ENCODE data around the gene HIVEP3. TPM values are rescaled to one million over a fixed set of nuclear protein-coding genes. Genes with fewer than 3 reads are reported as not detected.

Gene HIVEP3
- total RNA-seq, 2 experiments from 2014 or later: 15.1 to 18.1 TPM

- Mint-ChIP-seq H3K36me3 (no peaks in the 10 kb centered on the region), H3K4me1 (no peaks in the 10 kb centered on the region)
- CTCF ChIA-PET: no interaction called here
Measured at GRCh38 chr1:41485605-41486004, 433.1 kb downstream of the HIVEP3 start.

DNA sequence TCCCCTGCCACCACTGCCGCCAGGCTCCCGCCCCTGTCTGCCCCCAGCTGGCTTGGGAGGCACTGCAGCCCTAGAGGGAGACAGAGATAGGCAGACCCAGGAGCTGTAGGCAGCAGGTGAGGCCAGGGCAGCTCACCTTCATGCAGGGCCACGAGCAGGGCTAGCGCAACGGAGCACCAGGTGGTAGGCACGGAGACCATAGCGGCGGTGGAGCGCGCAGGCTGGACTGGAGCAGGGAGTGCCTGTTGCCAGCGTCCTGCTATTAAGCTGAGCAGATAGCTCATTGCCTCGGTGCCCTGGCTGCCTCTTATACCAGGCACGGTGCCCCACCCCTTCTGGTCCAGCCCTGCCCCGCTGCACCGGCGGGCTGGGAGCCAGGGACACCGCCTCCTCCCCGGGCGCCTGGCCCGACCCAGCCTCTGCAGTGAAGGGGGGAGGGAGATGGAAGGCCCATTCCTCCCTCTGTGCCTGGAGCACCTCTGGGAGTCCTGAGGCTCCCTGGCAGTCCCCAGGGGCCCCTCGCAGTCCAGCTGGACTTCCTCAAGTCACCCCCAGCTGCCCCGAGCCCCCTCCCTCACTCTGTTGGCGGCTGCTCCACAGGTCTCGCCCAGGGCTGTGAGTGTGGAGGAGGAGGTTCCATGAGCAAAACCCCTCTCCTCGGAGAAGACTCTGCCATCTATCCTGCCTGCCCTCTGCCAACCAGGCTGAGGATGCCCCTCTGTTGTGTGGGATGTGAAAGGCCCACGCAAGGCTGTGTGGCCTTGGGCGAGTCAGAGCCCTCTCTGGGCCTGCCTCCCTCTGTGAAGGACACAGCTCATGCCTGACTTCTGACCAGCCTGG lies 434.1 kb downstream of the HIVEP3 start, which contains the start of gene EDN2:
Gene EDN2 (minus strand): TSS at position 282 of the 840 bp plus-strand sequence. CDS start 82 bp downstream, at position 200.
- no peak within 1 kb of the TSS for H3K27ac Mint-ChIP-seq
- no peaks in the 10 kb centered on the region for H3K36me3 Mint-ChIP-seq
- no peak for ATAC-seq
- CTCF ChIA-PET: interaction anchor here (1.0 kb wide), 1 partner anchor 30 kb away, joined by 3 read pairs; no protein-coding TSS in a partner anchor
- H3K4me1 Mint-ChIP-seq: no peaks in the 10 kb centered on the region
- DNase-seq: no peak
- peaks cover 17% of the 10 kb centered on the region for H3K27me3 Mint-ChIP-seq
- no peak within 1 kb of the TSS for H3K4me3 Mint-ChIP-seq
- no peaks in the 10 kb centered on the region for H3K9me3 Mint-ChIP-seq (ENCODE audit: low read depth)

More at GRCh38 chr1:41485605-41486004, 433.1 kb downstream of the HIVEP3 start:
- Mint-ChIP-seq H3K9me3 (ENCODE audit: low read depth) (no peaks in the 10 kb centered on the region), H3K4me3 (no peak overlapping the region), H3K27ac (no peak overlapping the region), H3K27me3 (peaks cover 19% of the 10 kb centered on the region)
- ATAC-seq (no peak), DNase-seq (no peak)

DNA sequence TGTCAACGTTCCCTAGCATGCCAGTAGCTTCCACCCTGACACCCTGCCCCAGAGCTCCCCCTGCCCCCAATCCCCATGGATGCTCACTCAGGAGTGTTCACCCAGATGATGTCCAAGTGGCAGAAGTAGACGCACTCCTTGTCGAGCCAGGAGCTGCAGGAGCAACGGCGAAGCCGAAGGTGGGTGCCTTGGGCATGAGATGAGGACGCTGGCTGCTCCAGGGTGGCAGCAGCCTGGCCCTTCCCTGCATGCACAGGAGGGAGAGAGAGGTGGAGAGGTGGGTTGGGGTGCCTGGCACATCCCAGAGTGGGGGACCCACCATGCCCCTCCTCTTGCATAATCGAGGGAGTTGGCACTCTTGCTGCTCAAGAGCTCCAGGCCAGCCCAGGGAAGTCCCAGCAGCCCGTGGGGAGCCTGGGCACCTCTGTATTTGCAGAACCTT lies 434.7 kb downstream of the HIVEP3 start:
- CTCF ChIA-PET: no interaction called here

GRCh38 chr1:41483001-41483850 lies 435.5 kb downstream of the HIVEP3 start:
- no peaks in the 10 kb centered on the region for H3K9me3 Mint-ChIP-seq (ENCODE audit: low read depth)
- H3K4me3 Mint-ChIP-seq: no peak overlapping the region
- no peak for DNase-seq
- CTCF ChIA-PET: interaction anchor here (1.6 to 1.7 kb wide), 2 partner anchors 33 to 66 kb away, joined by 3 read pairs; no protein-coding TSS in a partner anchor
- H3K36me3 Mint-ChIP-seq: no peaks in the 10 kb centered on the region
- ATAC-seq: no peak
- H3K27ac Mint-ChIP-seq: no peak overlapping the region
- H3K4me1 Mint-ChIP-seq: no peaks in the 10 kb centered on the region
- peaks cover 14% of the 10 kb centered on the region for H3K27me3 Mint-ChIP-seq

More for the DNA sequence above, 434.7 kb downstream of the HIVEP3 start:
- H3K36me3 Mint-ChIP-seq: no peaks in the 10 kb centered on the region
- DNase-seq (no peak), ATAC-seq (no peak)
- H3K4me3 Mint-ChIP-seq: no peak overlapping the region
- no peaks in the 10 kb centered on the region for H3K4me1 Mint-ChIP-seq
- H3K9me3 Mint-ChIP-seq (ENCODE audit: low read depth): no peaks in the 10 kb centered on the region
- H3K27me3 Mint-ChIP-seq: peaks cover 14% of the 10 kb centered on the region
- H3K27ac Mint-ChIP-seq: no peak overlapping the region

DNA sequence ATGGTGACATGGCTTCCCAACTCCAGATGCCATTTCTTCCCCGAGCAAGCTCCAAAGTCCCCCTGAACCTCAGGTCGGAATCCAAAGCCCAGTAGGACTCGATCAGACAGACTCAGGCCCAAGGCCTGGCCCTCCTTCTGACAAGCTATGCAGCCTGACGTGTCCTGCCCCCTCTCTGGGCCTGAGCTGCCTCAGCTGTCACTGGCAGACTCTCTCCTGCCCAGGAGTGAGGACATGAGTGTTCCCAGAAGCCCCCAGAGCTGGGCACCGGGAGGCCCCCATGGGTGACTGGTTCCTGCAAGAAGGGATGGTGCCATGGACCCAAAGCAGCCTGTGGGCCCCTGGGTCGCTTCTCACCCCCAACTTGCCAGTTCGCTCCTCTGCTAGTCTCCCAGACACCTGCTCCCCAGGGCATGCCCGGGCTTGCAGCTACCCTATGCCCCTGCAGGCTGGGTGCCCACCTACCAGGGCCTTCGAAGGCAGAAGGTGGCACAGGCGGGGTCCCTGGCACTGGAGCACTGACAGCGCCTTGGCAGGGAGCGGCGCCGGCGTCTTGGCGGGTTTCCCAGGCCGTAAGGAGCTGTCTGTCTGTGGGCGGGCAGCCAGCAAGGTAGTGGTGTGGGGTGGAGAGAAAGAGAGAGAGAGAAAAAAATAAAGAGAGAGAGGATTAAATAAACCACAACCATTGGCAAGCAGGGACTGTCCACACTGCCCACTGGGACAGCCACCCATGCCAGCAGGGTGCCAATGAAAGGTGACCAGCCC lies 436.5 kb downstream of the HIVEP3 start:
- Mint-ChIP-seq H3K27me3 (peaks cover 11% of the 10 kb centered on the region), H3K9me3 (ENCODE audit: low read depth) (no peaks in the 10 kb centered on the region), H3K4me3 (no peak overlapping the region), H3K27ac (no peak overlapping the region), H3K4me1 (no peaks in the 10 kb centered on the region), H3K36me3 (no peaks in the 10 kb centered on the region)
- CTCF ChIA-PET: interaction anchor here (1.5 to 1.7 kb wide), 3 partner anchors 9 to 65 kb away, joined by 3 to 5 read pairs (median 3); no protein-coding TSS in a partner anchor
- ATAC-seq (no peak), DNase-seq (no peak)

- CTCF ChIA-PET: interaction anchor here (1.5 kb wide), 1 partner anchor 10 kb away, joined by 5 read pairs; no protein-coding TSS in a partner anchor
- no peaks in the 10 kb centered on the region for H3K9me3 Mint-ChIP-seq (ENCODE audit: low read depth)
- H3K4me3 Mint-ChIP-seq: no peak overlapping the region
- H3K27me3 Mint-ChIP-seq: peaks cover 5% of the 10 kb centered on the region
- no peak overlapping the region for H3K27ac Mint-ChIP-seq
- no peaks in the 10 kb centered on the region for H3K36me3 Mint-ChIP-seq
- no peak for DNase-seq
- ATAC-seq: no peak
- no peaks in the 10 kb centered on the region for H3K4me1 Mint-ChIP-seq
Measured at GRCh38 chr1:41481109-41481775, 437.5 kb downstream of the HIVEP3 start.

DNA sequence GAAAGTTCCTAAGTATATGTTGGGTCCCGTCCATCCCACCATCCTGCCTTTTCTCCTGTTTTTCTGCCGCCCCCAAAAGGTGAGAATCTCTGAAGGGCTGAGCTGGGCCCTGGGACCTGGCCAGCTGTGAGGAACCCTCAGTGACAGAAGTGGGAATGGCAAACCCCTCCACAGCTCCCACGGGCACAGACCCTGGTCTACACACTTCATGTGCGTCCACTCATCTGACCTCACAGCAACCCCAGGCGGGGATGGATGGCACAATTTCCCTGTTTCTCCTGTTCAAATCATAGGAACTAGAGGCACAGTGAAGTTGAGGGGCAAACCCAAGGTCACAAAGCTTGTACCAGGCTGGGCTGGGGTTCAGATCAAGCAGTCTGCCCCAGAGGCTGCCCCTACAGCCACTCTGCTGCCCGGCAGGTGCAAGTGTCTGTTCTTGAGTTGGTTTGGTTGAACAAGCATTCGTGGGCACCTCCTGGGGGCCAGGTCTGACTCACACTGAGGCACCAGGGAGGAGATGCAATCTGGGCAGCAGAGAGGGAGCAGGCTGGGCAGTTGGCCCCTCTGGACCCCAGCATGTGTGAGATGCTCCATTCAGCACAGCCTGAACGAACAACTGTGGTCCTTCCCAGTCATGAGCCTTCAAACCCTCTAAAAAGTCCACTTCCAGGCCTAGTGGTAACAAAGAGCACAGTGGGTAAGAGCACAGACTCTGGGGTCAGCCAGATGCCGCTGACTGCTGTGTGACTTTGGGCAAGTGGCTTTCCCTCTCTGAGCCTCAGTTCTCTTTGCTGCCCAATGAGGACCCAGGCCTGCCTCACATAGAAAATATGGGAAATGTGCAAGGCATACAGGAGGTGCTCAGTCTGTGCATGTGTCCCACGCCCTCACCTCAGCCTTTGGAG lies 438.3 kb downstream of the HIVEP3 start:
- ATAC-seq (no peak), DNase-seq (no peak)
- H3K4me1 Mint-ChIP-seq: no peaks in the 10 kb centered on the region
- CTCF ChIA-PET: interaction anchor here (1.5 kb wide), 1 partner anchor 11 kb away, joined by 5 read pairs; no protein-coding TSS in a partner anchor
- no peaks in the 10 kb centered on the region for H3K9me3 Mint-ChIP-seq (ENCODE audit: low read depth)
- no peak overlapping the region for H3K4me3 Mint-ChIP-seq
- H3K36me3 Mint-ChIP-seq: no peaks in the 10 kb centered on the region
- H3K27me3 Mint-ChIP-seq: no peaks in the 10 kb centered on the region
- H3K27ac Mint-ChIP-seq: no peak overlapping the region

DNA sequence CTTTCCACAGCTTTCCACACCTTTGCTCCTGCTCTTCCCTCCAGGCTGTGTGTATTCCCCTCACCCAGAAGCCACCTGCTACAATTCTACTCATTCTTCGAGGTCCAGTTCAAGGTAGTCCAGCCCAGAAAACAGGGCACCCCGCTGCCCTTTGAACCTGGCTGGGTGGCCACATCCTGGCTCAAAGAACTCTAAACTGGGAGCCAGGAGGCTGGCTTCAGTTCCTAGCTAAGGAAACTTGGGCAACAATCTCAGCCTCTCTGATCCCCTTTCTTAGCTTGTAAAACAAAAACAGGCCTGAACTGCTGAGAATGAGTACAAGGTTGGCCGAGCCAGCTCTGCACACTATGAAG lies 438.9 kb downstream of the HIVEP3 start:
- H3K9me3 Mint-ChIP-seq (ENCODE audit: low read depth): no peaks in the 10 kb centered on the region
- no peak overlapping the region for H3K4me3 Mint-ChIP-seq
- no peak for ATAC-seq
- no peaks in the 10 kb centered on the region for H3K36me3 Mint-ChIP-seq
- CTCF ChIA-PET: no interaction called here
- DNase-seq: no peak
- H3K27me3 Mint-ChIP-seq: no peaks in the 10 kb centered on the region
- H3K4me1 Mint-ChIP-seq: no peaks in the 10 kb centered on the region
- no peak overlapping the region for H3K27ac Mint-ChIP-seq

DNA sequence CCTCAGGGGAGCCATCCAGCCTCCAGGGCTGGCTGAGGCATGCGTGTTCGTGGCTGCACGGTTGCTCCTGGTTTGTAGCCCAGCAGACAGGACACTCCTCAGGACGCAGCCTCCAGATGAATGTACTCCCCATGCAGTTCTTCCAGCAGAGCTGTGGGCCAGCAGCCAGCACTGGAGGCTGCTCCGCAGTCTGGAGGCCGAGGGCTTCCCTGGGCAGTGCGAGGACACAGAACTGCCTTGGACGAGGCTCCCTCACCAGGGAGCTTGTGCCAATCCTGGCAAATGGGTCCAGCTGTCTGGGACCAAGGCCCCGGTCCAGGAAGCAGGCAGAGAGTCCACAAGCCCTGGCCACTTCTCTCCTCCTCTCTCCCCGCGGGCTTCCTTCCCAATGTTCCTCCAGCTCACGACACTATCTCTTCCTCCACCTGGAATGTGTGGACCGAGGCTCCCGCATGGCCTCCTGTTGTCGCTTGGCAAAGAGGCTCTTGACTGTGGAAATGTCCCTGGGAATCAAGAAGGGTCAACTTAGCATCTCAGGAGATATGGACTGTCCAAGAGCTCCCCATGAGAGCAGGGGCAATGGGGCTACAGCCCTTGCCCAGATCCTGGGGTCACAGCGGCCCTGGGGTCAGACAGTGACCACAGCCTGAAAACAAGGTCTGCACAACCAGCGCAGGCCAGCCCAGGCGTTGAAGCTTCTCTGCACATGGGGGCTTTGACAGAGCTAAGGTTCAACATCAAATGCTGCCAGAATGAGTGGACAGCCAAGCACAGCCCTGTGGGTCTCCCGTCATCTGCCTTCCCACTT lies 439.5 kb downstream of the HIVEP3 start:
- Mint-ChIP-seq H3K4me3 (no peak overlapping the region), H3K27ac (no peak overlapping the region), H3K36me3 (no peaks in the 10 kb centered on the region), H3K27me3 (no peaks in the 10 kb centered on the region), H3K4me1 (no peaks in the 10 kb centered on the region), H3K9me3 (ENCODE audit: low read depth) (no peaks in the 10 kb centered on the region)
- CTCF ChIA-PET: no interaction called here
- ATAC-seq (no peak), DNase-seq (no peak)

GRCh38 chr1:41478118-41478748 lies 440.5 kb downstream of the HIVEP3 start:
- Mint-ChIP-seq H3K27ac (no peak overlapping the region), H3K27me3 (peaks cover 1% of the 10 kb centered on the region), H3K4me1 (no peaks in the 10 kb centered on the region), H3K4me3 (no peak overlapping the region), H3K9me3 (ENCODE audit: low read depth) (no peaks in the 10 kb centered on the region), H3K36me3 (no peaks in the 10 kb centered on the region)
- CTCF ChIA-PET: no interaction called here
- no peak for ATAC-seq
- no peak for DNase-seq

GRCh38 chr1:41476807-41477361 lies 441.8 kb downstream of the HIVEP3 start:
- no peak for DNase-seq
- Mint-ChIP-seq H3K27ac (no peak overlapping the region), H3K4me3 (no peak overlapping the region), H3K27me3 (peaks cover 10% of the 10 kb centered on the region), H3K36me3 (no peaks in the 10 kb centered on the region), H3K4me1 (no peaks in the 10 kb centered on the region), H3K9me3 (ENCODE audit: low read depth) (no peaks in the 10 kb centered on the region)
- ATAC-seq: no peak
- CTCF ChIA-PET: no interaction called here

Measured in activated CD8-positive, alpha-beta memory T cell treated with anti-CD3 and anti-CD28 coated beads, Interleukin-2, amount 10 ng/mL, durations not matched to agents 7 days and 5 days (primary cell).